MM.1S (cell line): Measurements from ENCODE around the gene COX7A1.

Experiments
- EZH2phosphoT487 ChIP-seq: fragments of 300-600 bp; sonication (generic); IDR thresholded peaks from 2 replicates; pipeline ENCODE4 v1.6.1; 2018; ENCODE audit warnings: antibody characterized with exemption, low read length
- TF ChIP-seq, protein P1 (sequence below): fragments of 300-600 bp; sonication (generic); IDR thresholded peaks from 2 replicates; pipeline ENCODE4 v1.5.1; 2016; ENCODE audit warnings: antibody characterized with exemption, low read length, mixed read lengths

- TF ChIP-seq, protein P1, sequence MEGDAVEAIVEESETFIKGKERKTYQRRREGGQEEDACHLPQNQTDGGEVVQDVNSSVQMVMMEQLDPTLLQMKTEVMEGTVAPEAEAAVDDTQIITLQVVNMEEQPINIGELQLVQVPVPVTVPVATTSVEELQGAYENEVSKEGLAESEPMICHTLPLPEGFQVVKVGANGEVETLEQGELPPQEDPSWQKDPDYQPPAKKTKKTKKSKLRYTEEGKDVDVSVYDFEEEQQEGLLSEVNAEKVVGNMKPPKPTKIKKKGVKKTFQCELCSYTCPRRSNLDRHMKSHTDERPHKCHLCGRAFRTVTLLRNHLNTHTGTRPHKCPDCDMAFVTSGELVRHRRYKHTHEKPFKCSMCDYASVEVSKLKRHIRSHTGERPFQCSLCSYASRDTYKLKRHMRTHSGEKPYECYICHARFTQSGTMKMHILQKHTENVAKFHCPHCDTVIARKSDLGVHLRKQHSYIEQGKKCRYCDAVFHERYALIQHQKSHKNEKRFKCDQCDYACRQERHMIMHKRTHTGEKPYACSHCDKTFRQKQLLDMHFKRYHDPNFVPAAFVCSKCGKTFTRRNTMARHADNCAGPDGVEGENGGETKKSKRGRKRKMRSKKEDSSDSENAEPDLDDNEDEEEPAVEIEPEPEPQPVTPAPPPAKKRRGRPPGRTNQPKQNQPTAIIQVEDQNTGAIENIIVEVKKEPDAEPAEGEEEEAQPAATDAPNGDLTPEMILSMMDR = no peak
- TF ChIP-seq EZH2phosphoT487 = no peak
Measured at GRCh38 chr19:36111200-36111539, 41.1 kb downstream of the COX7A1 start.
